Measurements from ENCODE around the gene GNAT3.

The GNAT3 gene

DNA sequence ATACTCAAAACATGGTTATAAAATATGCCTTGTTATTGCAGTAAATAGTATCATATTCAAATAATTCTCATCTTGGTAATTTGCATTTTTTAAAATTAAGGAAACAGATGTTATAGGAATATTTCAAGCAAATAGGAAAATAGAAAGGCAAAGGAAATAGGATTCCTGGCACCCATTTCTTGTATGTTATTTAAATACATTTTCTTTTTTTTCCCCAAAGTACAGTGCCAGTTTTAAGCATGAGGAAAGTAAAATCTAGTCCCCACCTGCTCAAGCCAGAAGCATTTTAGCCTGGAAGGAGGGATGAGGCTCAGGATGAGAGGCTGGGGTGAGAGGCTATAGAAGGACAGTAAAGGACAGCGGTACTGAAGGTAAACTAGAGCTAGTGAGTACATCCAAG, 38.1 kb downstream of the GNAT3 start:
- H3K27ac ChIP-seq (replicated peaks), result no peak overlapping the region
- no peak for DNase-seq (ENCODE audit: low read depth in 1 of 2, low spot score in 1 of 2)
- no peaks in the 10 kb centered on the region for H3K27me3 ChIP-seq (ENCODE audit: insufficient read depth, poor library complexity, severe bottlenecking)
- H3K4me3 ChIP-seq (replicated peaks; ENCODE audit: insufficient read depth, low read length), result no peak overlapping the region
- no peak for TF ChIP-seq GABPA (IDR thresholded peaks at IDR 0.05; ENCODE audit: low read depth)
- TF ChIP-seq SPI1 (IDR thresholded peaks at IDR 0.05; ENCODE audit: borderline replicate concordance, low read depth), result no peak
- TF ChIP-seq, protein P1, sequence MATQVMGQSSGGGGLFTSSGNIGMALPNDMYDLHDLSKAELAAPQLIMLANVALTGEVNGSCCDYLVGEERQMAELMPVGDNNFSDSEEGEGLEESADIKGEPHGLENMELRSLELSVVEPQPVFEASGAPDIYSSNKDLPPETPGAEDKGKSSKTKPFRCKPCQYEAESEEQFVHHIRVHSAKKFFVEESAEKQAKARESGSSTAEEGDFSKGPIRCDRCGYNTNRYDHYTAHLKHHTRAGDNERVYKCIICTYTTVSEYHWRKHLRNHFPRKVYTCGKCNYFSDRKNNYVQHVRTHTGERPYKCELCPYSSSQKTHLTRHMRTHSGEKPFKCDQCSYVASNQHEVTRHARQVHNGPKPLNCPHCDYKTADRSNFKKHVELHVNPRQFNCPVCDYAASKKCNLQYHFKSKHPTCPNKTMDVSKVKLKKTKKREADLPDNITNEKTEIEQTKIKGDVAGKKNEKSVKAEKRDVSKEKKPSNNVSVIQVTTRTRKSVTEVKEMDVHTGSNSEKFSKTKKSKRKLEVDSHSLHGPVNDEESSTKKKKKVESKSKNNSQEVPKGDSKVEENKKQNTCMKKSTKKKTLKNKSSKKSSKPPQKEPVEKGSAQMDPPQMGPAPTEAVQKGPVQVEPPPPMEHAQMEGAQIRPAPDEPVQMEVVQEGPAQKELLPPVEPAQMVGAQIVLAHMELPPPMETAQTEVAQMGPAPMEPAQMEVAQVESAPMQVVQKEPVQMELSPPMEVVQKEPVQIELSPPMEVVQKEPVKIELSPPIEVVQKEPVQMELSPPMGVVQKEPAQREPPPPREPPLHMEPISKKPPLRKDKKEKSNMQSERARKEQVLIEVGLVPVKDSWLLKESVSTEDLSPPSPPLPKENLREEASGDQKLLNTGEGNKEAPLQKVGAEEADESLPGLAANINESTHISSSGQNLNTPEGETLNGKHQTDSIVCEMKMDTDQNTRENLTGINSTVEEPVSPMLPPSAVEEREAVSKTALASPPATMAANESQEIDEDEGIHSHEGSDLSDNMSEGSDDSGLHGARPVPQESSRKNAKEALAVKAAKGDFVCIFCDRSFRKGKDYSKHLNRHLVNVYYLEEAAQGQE (IDR thresholded peaks at IDR 0.05; ENCODE audit: insufficient replicate concordance, low read depth), result no peak
- TF ChIP-seq, protein P2, sequence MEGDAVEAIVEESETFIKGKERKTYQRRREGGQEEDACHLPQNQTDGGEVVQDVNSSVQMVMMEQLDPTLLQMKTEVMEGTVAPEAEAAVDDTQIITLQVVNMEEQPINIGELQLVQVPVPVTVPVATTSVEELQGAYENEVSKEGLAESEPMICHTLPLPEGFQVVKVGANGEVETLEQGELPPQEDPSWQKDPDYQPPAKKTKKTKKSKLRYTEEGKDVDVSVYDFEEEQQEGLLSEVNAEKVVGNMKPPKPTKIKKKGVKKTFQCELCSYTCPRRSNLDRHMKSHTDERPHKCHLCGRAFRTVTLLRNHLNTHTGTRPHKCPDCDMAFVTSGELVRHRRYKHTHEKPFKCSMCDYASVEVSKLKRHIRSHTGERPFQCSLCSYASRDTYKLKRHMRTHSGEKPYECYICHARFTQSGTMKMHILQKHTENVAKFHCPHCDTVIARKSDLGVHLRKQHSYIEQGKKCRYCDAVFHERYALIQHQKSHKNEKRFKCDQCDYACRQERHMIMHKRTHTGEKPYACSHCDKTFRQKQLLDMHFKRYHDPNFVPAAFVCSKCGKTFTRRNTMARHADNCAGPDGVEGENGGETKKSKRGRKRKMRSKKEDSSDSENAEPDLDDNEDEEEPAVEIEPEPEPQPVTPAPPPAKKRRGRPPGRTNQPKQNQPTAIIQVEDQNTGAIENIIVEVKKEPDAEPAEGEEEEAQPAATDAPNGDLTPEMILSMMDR (IDR thresholded peaks at IDR 0.05; ENCODE audit: insufficient read depth, low read length), result no peak
- TF ChIP-seq POLR2AphosphoS5 (IDR thresholded peaks at IDR 0.05; ENCODE audit: low read depth), result no peak

DNA sequence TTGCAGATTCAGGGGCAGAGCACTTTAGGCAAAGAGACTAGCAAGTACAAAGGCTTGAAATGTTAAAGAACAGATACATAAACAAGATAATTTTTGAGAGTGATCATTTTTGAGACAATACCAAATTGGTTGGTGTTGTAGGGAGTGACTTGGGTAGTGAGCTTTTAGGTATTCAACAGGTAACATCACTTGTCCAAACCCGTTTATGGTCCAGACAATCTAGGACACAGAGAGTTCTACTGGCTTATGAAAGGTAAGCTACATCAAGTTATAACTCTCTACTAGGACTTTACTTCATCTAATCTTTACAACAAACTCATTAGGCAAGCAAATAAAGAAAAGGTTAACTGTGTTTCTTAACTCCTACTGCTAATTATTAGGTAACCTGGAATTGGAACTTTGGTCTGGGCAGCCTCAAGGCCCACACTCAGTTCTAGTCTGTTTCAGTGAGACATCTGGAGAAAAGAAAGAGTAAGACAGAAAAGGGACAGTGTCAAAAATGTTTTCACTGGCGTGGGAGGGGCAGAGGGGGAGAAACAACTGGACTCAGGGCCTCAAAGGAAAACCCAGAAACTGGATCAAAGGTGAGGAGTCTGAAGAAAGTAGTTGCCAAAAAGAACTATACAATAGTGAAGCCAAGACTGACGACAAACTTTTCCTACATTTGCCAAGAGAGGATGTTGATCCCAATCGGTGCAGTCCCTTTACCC, 39.2 kb downstream of the GNAT3 start:
- H3K27me3 ChIP-seq (ENCODE audit: insufficient read depth, poor library complexity, severe bottlenecking), result no peaks in the 10 kb centered on the region
- H3K4me3 ChIP-seq (replicated peaks; ENCODE audit: insufficient read depth, low read length), result no peak overlapping the region
- DNase-seq (ENCODE audit: low read depth in 1 of 2, low spot score in 1 of 2), result no peak
- TF ChIP-seq GABPA (IDR thresholded peaks at IDR 0.05; ENCODE audit: low read depth) (no peak), SPI1 (IDR thresholded peaks at IDR 0.05; ENCODE audit: borderline replicate concordance, low read depth) (no peak), POLR2AphosphoS5 (IDR thresholded peaks at IDR 0.05; ENCODE audit: low read depth) (no peak)
- TF ChIP-seq, protein P2 (IDR thresholded peaks at IDR 0.05; ENCODE audit: insufficient read depth, low read length), result no peak
- TF ChIP-seq, protein P1 (IDR thresholded peaks at IDR 0.05; ENCODE audit: insufficient replicate concordance, low read depth), result no peak
- H3K27ac ChIP-seq (replicated peaks), result no peak overlapping the region

DNA sequence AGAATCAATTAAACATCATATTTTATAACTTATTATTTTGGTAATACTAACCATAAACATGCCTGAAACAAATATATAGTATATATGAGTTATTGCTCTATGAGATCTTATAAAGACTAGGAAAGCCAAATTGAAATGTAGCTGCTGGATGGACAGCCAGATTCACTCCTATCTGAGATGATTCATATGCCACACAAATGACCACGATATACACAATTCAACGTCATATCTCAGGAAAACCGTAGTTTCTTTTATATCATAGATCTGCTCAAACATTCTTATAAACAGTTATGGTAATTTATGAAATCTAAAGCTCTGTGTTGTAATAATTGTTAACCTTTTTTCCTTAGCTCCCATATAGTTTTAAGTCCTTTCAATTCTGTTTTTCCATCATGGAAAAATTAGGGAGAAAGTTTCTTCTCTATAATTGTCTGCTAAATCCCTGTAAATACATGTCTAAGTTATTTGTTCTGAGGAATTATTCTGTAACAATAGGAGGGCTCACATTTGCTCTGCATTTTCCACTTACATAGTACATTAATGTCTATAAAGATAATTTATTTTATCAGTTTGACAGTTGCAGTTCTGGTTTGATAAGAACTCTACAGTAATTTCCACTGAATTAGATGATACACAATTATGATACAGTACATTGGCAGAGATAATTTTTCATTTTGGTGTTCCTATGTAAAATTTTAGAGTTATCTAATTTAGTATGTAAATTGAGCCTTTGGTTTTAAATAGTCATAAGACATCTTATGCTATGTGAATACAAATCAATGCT, 42.7 kb downstream of the GNAT3 start:
- no peak for TF ChIP-seq GABPA (IDR thresholded peaks at IDR 0.05; ENCODE audit: low read depth)
- TF ChIP-seq SPI1 (IDR thresholded peaks at IDR 0.05; ENCODE audit: borderline replicate concordance, low read depth), result no peak
- TF ChIP-seq POLR2AphosphoS5 (IDR thresholded peaks at IDR 0.05; ENCODE audit: low read depth), result no peak
- TF ChIP-seq, protein P1 (IDR thresholded peaks at IDR 0.05; ENCODE audit: insufficient replicate concordance, low read depth), result no peak
- TF ChIP-seq, protein P2 (IDR thresholded peaks at IDR 0.05; ENCODE audit: insufficient read depth, low read length), result no peak
- DNase-seq (ENCODE audit: low read depth in 1 of 2, low spot score in 1 of 2), result no peak
- no peaks in the 10 kb centered on the region for H3K27me3 ChIP-seq (ENCODE audit: insufficient read depth, poor library complexity, severe bottlenecking)
- no peak overlapping the region for H3K27ac ChIP-seq (replicated peaks)
- H3K4me3 ChIP-seq (replicated peaks; ENCODE audit: insufficient read depth, low read length), result no peak overlapping the region
